HUES48 (cell line): ENCODE data around the gene COCH.
"Not testable (repeated sequence)": the region's sequence is repeated elsewhere in the genome, so short reads cannot be mapped to it uniquely, and the experiment has no call there.

Experiments used
- H3K27ac ChIP-seq: one replicate; pipeline ENCODE4 v1.7.0; 2013; ENCODE audit warnings: low read depth, low read length, inconsistent platforms
- H3K27me3 ChIP-seq: 2 replicates; pipeline ENCODE4 v1.6.1; 2013; ENCODE audit warnings: mild to moderate bottlenecking, low read length; ENCODE audit not compliant: control insufficient read depth, insufficient read depth
- H3K36me3 ChIP-seq: 2 replicates; pipeline ENCODE4 v1.6.1; 2013; ENCODE audit warnings: low read length; ENCODE audit not compliant: control insufficient read depth, insufficient read depth
- H3K4me1 ChIP-seq: 2 replicates; pipeline ENCODE4 v1.6.1; 2013; ENCODE audit warnings: mild to moderate bottlenecking, low read length; ENCODE audit not compliant: control insufficient read depth, insufficient read depth
- H3K4me3 ChIP-seq: 2 replicates; pipeline ENCODE4 v1.5.1; 2013; ENCODE audit warnings: mild to moderate bottlenecking, low read depth, low read length
- H3K9ac ChIP-seq: 2 replicates; pipeline ENCODE4 v1.6.1; 2013; ENCODE audit warnings: mild to moderate bottlenecking, low read depth, low read length, moderate library complexity
- H3K9me3 ChIP-seq: 2 replicates; pipeline ENCODE4 v1.6.1; 2013; ENCODE audit warnings: low read length; ENCODE audit not compliant: control insufficient read depth, insufficient read depth

COCH gene

DNA sequence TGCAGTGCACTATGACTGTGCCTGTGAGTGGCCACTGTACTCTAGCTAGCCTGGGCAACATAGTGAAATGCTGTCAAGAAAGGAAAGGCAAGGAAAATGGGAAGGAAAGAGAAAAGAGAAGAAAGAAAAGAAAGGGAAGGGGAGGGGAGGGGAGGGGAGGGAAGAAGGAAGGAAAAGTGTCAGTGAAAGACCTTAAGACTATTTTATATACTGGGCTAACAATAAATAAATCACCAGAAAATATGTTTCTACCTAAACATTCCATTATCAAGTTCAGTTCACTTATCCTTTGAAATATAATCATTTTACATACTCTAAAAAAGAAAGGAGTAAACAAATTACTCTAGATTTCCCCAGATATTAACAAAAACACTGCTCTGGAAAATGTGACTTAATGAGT, 22.1 kb downstream of the COCH start:
- Histone ChIP-seq H3K27ac (no peak overlapping the region), H3K4me1 (peaks cover 4% of the 10 kb centered on the region; the same call in 1 of the 2 replicates), H3K9me3 (no peaks in the 10 kb centered on the region), H3K27me3 (no peaks in the 10 kb centered on the region), H3K36me3 (peaks cover 38% of the 10 kb centered on the region), H3K4me3 (no peak overlapping the region), H3K9ac (no peak overlapping the region)

DNA sequence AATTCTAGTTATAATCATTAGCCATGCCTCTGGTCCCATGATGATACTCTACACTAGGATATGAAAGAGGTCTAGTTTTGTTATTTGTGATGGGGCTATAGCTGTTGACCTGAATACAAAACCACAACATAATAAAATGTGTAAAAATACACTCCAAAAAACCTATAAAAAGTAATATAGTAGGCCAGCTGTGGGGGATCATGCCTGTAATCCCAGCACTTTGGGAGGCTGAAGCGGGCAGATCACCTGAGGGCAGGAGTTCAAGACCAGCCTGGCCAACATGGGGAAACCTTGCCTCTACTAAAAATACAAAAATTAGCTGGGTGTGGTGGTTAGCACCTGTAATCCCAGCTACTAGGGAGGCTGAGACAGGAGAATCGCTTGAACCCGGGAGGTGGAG, 22.8 kb downstream of the COCH start:
- not testable (repeated sequence) for H3K4me3 ChIP-seq, H3K27me3 ChIP-seq, H3K27ac ChIP-seq, H3K9me3 ChIP-seq, H3K9ac ChIP-seq, H3K4me1 ChIP-seq
- peaks cover 42% of the 10 kb centered on the region for H3K36me3 ChIP-seq

DNA sequence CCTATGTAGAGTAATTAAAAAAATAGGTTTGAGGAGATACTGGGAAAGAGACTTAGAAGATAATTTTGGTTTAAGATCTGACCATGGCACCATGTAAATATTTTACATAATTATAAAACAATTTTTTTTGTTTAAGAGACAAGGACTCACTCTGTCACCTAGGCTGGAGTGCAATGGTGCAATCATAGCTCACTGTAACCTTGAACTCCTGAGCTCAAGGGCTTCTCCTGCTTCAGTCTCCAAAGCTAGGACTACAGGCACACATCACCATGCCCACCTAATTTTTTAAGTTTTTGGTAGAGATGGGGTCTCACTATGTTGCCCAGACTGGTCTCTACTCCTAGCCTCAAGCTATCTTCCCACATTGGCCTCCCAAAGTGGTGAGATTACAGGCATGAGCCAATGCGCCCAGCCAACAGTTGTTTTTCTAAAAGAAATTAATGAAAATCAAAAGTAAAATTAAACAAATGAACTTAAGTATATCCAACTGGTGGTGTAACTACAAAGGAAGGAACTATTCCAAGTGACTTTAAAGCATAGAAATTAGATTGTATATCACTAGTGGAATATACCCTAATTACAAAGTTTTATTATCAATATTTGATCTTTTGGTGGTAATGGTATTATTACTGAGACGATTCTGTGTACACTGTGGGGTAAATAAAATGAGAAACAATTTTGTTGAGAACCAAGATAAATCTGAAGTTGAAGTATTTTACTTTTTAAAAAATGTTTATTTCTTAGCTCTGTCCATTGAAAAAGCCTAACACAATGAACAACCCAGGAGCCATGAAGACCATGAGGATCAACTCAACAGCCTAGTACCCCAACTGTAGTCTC, 29.1 kb downstream of the COCH start:
- Histone ChIP-seq H3K4me3 (no peak overlapping the region), H3K4me1 (no peaks in the 10 kb centered on the region), H3K36me3 (peaks cover 73% of the 10 kb centered on the region), H3K27ac (no peak overlapping the region), H3K27me3 (no peaks in the 10 kb centered on the region), H3K9ac (no peak overlapping the region), H3K9me3 (no peaks in the 10 kb centered on the region)

DNA sequence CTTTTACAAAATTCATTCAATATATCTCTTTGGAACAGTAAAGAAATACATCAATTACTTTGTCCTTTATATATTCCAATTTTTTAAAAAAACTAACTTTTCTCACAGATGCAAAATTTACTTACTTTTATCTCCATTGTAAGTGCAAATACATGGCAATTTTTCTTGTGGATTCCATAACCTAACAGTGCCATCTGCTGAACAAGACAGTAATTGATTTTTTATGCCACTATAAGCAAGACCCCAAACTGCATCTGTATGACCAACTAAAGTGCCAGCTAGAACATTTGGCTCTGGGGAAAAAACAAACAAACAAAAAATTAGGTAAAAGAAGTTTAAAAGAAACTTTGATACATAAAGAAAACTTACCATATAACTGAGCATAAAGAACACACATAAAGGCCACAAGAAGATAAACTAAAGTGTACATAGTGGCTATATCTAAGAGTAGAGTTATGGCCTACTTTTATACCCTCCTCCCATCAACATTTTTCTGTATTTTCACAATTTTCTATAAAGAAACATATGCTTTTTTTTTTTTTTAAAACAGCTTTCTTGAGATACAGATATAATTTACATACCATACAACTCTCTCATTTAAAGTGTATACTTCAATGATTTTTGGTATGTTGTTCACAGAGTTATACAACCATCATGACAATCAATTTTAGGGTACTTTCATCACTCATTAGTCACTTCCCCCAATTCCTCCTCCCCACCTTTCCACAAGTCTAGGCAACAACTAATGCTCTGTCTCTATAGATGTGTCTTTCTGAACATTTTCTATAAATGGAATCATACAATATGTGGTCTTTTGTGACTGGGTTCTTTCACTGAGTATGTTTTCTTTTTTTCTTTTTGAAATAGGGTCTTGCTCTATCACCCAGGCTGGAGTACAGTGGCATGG, 32.6 kb downstream of the COCH start:
- Histone ChIP-seq H3K36me3 (peaks cover 94% of the 10 kb centered on the region), H3K9ac (no peak overlapping the region), H3K4me3 (no peak overlapping the region), H3K4me1 (no peaks in the 10 kb centered on the region), H3K9me3 (no peaks in the 10 kb centered on the region), H3K27ac (no peak overlapping the region), H3K27me3 (no peaks in the 10 kb centered on the region)

DNA sequence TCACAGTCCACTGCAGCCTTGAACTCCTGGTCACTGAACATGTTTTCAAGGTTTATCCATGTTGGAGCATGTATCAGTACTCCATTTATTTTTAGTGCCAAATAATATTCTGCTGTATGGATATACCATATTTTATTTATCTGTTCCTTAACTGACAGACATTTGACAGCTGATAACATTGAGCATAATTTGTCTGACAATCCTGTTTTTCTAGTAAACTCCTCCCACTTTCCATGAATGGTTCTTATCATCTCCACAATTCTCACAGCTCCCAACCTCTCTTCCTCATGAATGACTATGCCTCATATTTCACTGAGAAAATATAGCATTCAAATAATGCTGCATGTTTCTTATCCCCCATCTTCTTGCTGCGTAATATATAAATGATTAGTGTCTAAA, 33.3 kb downstream of the COCH start:
- H3K27me3 ChIP-seq = no peaks in the 10 kb centered on the region
- H3K36me3 ChIP-seq = peaks cover 92% of the 10 kb centered on the region
- H3K4me1 ChIP-seq = no peaks in the 10 kb centered on the region
- H3K27ac ChIP-seq = no peak overlapping the region
- no peak overlapping the region for H3K9ac ChIP-seq
- H3K4me3 ChIP-seq = no peak overlapping the region
- H3K9me3 ChIP-seq = no peaks in the 10 kb centered on the region

DNA sequence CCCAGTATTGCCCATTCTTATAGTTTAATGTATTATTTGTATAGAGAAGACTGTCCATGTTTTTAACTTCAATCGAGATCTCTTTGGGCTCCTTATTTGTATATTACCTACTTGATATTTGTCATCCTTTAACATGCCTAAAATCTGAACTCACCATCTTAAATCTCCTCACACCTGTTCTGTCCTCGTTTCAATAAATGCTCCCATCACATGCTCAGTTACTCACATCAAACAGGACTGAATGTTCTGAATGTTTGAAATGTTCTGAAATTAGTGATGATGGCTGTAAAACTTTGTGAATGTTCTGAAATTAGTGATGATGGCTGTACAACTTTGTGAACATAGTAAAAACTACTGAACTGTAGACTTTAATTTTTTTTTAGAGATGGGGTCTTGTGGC, 34.5 kb downstream of the COCH start:
- Histone ChIP-seq H3K4me3 (no peak overlapping the region), H3K27me3 (no peaks in the 10 kb centered on the region), H3K36me3 (peaks cover 87% of the 10 kb centered on the region), H3K9me3 (no peaks in the 10 kb centered on the region), H3K9ac (no peak overlapping the region), H3K4me1 (no peaks in the 10 kb centered on the region), H3K27ac (no peak overlapping the region)

DNA sequence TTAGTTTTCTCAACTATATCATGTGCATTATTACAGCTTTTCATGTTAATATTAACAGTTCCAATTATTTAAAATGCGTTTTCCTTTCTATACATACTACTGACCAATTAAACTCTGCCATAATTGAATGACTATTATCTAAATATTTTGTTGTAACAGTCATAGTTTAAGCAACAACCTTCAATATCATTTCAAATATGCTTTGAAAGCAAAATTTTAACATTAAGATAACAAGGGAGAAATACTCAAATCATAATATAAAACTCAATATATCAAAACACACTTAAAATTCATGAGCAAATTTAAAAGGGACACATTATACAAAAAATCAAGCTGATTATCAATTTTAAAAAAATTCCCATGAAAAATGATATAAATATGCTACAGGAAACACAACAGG, 40.5 kb downstream of the COCH start:
- Histone ChIP-seq H3K27ac (no peak overlapping the region), H3K4me3 (no peak overlapping the region), H3K27me3 (no peaks in the 10 kb centered on the region), H3K9ac (no peak overlapping the region), H3K36me3 (peaks cover 37% of the 10 kb centered on the region), H3K9me3 (no peaks in the 10 kb centered on the region), H3K4me1 (no peaks in the 10 kb centered on the region)

DNA sequence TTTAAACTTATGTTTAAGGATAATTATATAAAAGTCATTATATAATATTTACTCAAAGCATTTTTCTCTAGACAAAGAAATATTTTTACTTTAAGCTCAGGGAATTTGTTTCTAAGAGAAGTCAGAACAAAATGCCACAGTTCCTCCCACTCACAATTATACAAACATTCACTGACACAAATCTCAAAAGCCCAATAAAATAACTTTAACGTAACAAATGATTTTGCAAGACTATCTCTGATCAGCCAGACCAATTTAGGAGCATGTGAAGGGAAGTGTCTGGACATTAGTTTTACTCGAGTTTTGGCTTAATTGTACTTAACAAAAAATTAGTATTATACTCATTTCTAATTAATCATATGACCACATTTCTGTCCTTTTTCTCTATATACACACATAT, 41.2 kb downstream of the COCH start:
- Histone ChIP-seq H3K4me1 (no peaks in the 10 kb centered on the region), H3K9me3 (no peaks in the 10 kb centered on the region), H3K36me3 (peaks cover 29% of the 10 kb centered on the region), H3K27ac (no peak overlapping the region), H3K9ac (no peak overlapping the region), H3K27me3 (no peaks in the 10 kb centered on the region), H3K4me3 (no peak overlapping the region)

DNA sequence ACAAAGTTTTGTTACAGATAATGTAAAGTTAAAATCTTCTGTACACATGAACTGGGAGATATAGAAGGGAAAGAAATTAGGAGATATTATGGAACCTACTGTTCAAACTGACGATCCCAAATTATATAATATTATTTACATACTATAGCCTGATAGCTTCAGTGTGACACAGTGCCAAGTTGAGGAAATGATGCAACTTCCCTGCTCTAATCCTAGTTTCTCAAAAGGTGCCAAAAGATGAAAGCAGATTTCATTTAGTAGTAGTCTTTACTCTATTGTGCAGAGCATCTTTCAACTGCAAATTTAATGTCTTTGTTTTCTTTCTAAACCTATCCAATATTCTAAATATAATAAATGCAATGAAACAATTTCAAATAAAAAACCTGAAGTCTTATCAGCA, 46.9 kb downstream of the COCH start:
- H3K36me3 ChIP-seq = peaks cover 26% of the 10 kb centered on the region
- no peak overlapping the region for H3K4me3 ChIP-seq
- peaks cover 7% of the 10 kb centered on the region; the same call in 1 of the 2 replicates for H3K4me1 ChIP-seq
- no peaks in the 10 kb centered on the region for H3K9me3 ChIP-seq
- no peak overlapping the region for H3K9ac ChIP-seq
- no peaks in the 10 kb centered on the region for H3K27me3 ChIP-seq
- H3K27ac ChIP-seq = no peak overlapping the region

DNA sequence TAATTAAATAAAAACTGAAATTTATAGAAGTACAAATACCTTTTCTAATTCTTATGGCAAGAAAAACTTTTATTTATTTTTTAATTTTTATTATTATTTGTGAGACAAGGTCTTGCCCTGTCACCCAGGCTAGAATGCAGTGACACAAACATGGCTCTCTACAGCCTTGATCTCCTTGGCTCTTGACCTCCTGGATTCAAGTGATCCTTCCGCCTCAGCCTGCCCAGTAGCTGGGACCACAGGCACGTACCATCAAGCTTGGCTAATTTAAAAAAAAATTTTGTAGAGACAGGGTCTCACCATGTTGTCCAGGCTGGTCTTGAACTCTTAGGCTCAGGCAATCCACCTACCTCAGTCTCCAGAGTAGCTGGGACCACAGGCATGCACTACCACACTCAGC, 47.4 kb downstream of the COCH start:
- no peaks in the 10 kb centered on the region for H3K9me3 ChIP-seq
- peaks cover 26% of the 10 kb centered on the region for H3K36me3 ChIP-seq
- H3K27ac ChIP-seq = no peak overlapping the region
- H3K9ac ChIP-seq = no peak overlapping the region
- no peak overlapping the region for H3K4me3 ChIP-seq
- no peaks in the 10 kb centered on the region for H3K27me3 ChIP-seq
- H3K4me1 ChIP-seq = peaks cover 7% of the 10 kb centered on the region; the same call in 1 of the 2 replicates

DNA sequence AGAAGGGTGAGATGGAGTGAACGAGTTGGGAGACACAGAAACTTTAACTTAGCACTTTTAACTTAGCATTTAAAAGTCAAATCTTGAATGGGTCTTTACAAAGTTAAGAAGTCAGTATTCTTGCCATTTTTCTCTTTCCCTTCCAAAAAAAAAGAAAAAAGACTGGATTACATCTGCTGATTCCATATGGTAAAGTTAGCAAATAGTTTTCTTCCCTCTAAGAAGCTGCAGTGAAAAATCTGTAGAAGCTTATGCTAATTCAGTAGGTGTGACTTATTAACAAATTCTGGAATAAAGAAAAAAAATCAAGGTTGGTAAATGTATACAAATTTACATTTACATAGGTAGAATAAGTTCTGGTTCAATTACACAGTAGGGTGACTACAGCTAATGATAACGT, 50.9 kb downstream of the COCH start:
- peaks cover 7% of the 10 kb centered on the region; the same call in 1 of the 2 replicates for H3K4me1 ChIP-seq

More for the DNA sequence above, 50.9 kb downstream of the COCH start:
- no peak overlapping the region for H3K9ac ChIP-seq
- H3K9me3 ChIP-seq = no peaks in the 10 kb centered on the region
- no peak overlapping the region for H3K4me3 ChIP-seq
- H3K27ac ChIP-seq = peak overlapping the region; percentile 22
- no peaks in the 10 kb centered on the region for H3K27me3 ChIP-seq
- H3K36me3 ChIP-seq = peaks cover 20% of the 10 kb centered on the region
